ENCODE data around the gene LYSMD2. TPM values are rescaled to one million over a fixed set of nuclear protein-coding genes. Genes with fewer than 3 reads are reported as not detected.
A peak's percentile ranks its signal among the peaks of the same experiment; 100 is the strongest.

The LYSMD2 gene
- total and polyA plus RNA-seq, 2 experiments from 2014 or later = 5.4 to 5.9 TPM

- Mint-ChIP-seq H3K9me3 (no peaks in the 10 kb centered on the region; the same call in 2 of the 3 replicates), H3K4me3 (peak overlapping the region; percentile 75), H3K36me3 (ENCODE audit: low read depth) (no peaks in the 10 kb centered on the region; the same call in 2 of the 3 replicates), H3K4me1 (peaks cover 15% of the 10 kb centered on the region), H3K27ac (no peak overlapping the region), H3K27me3 (ENCODE audit: insufficient read depth, low read depth, poor library complexity) (peaks cover 22% of the 10 kb centered on the region)
- ATAC-seq (peak; percentile 77), DNase-seq (ENCODE audit: low spot score) (peak; percentile 70)
- Histone ChIP-seq H2AFZ (peak overlapping the region; percentile 90), H3K4me3 (peak overlapping the region; percentile 65), H3K9me2 (ENCODE audit: insufficient read depth) (no peaks in the 10 kb centered on the region), H3K27me3 (ENCODE audit: insufficient read depth) (peaks cover 42% of the 10 kb centered on the region), H3K79me2 (replicated peaks; ENCODE audit: insufficient read depth) (no peaks in the 10 kb centered on the region), H3K4me2 (peak overlapping the region; percentile 88), H3K4me1 (ENCODE audit: insufficient read depth) (peaks cover 8% of the 10 kb centered on the region), H3K27ac (ENCODE audit: low read depth) (no peak overlapping the region), H4K20me1 (replicated peaks; ENCODE audit: insufficient read depth) (no peaks in the 10 kb centered on the region), H3K36me3 (ENCODE audit: insufficient read depth) (no peaks in the 10 kb centered on the region), H3F3A (replicated peaks; ENCODE audit: low read depth) (no peaks in the 10 kb centered on the region)
- TF ChIP-seq EZH2 (IDR thresholded peaks at IDR 0.05; ENCODE audit: low read depth, unreplicated experiment) = peak; percentile 32
- no peak for TF ChIP-seq POLR2AphosphoS5 (IDR thresholded peaks at IDR 0.05; ENCODE audit: low read depth)
- TF ChIP-seq CREB1 (CRISPR knock-in tag; IDR thresholded peaks at IDR 0.05; ENCODE audit: low read depth) = peak; percentile 14; the same call in 1 of the 2 replicates
- TF ChIP-seq STAT1 (IDR thresholded peaks at IDR 0.05; ENCODE audit: unreplicated experiment) = no peak
- TF ChIP-seq ZNF114 (CRISPR knock-in tag; IDR thresholded peaks at IDR 0.05) = no peak
- TF ChIP-seq, protein P1, sequence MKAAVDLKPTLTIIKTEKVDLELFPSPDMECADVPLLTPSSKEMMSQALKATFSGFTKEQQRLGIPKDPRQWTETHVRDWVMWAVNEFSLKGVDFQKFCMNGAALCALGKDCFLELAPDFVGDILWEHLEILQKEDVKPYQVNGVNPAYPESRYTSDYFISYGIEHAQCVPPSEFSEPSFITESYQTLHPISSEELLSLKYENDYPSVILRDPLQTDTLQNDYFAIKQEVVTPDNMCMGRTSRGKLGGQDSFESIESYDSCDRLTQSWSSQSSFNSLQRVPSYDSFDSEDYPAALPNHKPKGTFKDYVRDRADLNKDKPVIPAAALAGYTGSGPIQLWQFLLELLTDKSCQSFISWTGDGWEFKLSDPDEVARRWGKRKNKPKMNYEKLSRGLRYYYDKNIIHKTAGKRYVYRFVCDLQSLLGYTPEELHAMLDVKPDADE (IDR thresholded peaks at IDR 0.05) = no peak
Measured at GRCh38 chr15:51736751-51737521, 519 bp downstream of the LYSMD2 start.

- no peaks in the 10 kb centered on the region for H3K36me3 ChIP-seq (ENCODE audit: insufficient read depth)
- Mint-ChIP-seq H3K36me3 (ENCODE audit: low read depth) (no peaks in the 10 kb centered on the region; the same call in 2 of the 3 replicates), H3K27ac (no peak overlapping the region), H3K4me1 (peaks cover 23% of the 10 kb centered on the region), H3K4me3 (peak overlapping the region; percentile 75), H3K27me3 (ENCODE audit: insufficient read depth, low read depth, poor library complexity) (peaks cover 22% of the 10 kb centered on the region), H3K9me3 (no peaks in the 10 kb centered on the region; the same call in 2 of the 3 replicates)
- no peaks in the 10 kb centered on the region for H3K79me2 ChIP-seq (replicated peaks; ENCODE audit: insufficient read depth)
- no peaks in the 10 kb centered on the region for H4K20me1 ChIP-seq (replicated peaks; ENCODE audit: insufficient read depth)
- H3K4me3 ChIP-seq = no peak overlapping the region
- ATAC-seq (no peak), DNase-seq (ENCODE audit: low spot score) (no peak)
- H3K4me2 ChIP-seq = peak overlapping the region; percentile 88; the same call in 1 of the 2 replicates
- H3K9me2 ChIP-seq (ENCODE audit: insufficient read depth) = no peaks in the 10 kb centered on the region
- H2AFZ ChIP-seq = no peak overlapping the region
- no peak overlapping the region for H3K27ac ChIP-seq (ENCODE audit: low read depth)
- H3K27me3 ChIP-seq (ENCODE audit: insufficient read depth) = peaks cover 42% of the 10 kb centered on the region
- no peaks in the 10 kb centered on the region for H3F3A ChIP-seq (replicated peaks; ENCODE audit: low read depth)
- H3K4me1 ChIP-seq (ENCODE audit: insufficient read depth) = peaks cover 12% of the 10 kb centered on the region
- TF ChIP-seq, protein P1 (IDR thresholded peaks at IDR 0.05) = no peak
- TF ChIP-seq POLR2AphosphoS5 (IDR thresholded peaks at IDR 0.05; ENCODE audit: low read depth) (no peak), JUNB (IDR thresholded peaks at IDR 0.05; ENCODE audit: unreplicated experiment) (no peak), ZNF114 (CRISPR knock-in tag; IDR thresholded peaks at IDR 0.05) (no peak), CREB1 (CRISPR knock-in tag; IDR thresholded peaks at IDR 0.05; ENCODE audit: low read depth) (no peak), REST (IDR thresholded peaks at IDR 0.05; ENCODE audit: unreplicated experiment) (no peak), EZH2 (IDR thresholded peaks at IDR 0.05; ENCODE audit: low read depth, unreplicated experiment) (no peak), ZNF331 (CRISPR knock-in tag; IDR thresholded peaks at IDR 0.05; ENCODE audit: low read depth) (no peak), NANOG (IDR thresholded peaks at IDR 0.05; ENCODE audit: borderline replicate concordance) (no peak)
- TF ChIP-seq, protein P2, sequence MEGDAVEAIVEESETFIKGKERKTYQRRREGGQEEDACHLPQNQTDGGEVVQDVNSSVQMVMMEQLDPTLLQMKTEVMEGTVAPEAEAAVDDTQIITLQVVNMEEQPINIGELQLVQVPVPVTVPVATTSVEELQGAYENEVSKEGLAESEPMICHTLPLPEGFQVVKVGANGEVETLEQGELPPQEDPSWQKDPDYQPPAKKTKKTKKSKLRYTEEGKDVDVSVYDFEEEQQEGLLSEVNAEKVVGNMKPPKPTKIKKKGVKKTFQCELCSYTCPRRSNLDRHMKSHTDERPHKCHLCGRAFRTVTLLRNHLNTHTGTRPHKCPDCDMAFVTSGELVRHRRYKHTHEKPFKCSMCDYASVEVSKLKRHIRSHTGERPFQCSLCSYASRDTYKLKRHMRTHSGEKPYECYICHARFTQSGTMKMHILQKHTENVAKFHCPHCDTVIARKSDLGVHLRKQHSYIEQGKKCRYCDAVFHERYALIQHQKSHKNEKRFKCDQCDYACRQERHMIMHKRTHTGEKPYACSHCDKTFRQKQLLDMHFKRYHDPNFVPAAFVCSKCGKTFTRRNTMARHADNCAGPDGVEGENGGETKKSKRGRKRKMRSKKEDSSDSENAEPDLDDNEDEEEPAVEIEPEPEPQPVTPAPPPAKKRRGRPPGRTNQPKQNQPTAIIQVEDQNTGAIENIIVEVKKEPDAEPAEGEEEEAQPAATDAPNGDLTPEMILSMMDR (conservative IDR thresholded peaks at IDR 0.05; ENCODE audit: low read depth in 2 of 2) = no peak
Measured at GRCh38 chr15:51736069-51736468, 1.4 kb downstream of the LYSMD2 start.
